Measurements from ENCODE around the gene FLRT3.
A peak's percentile ranks its signal among the peaks of the same experiment; 100 is the strongest.

Gene FLRT3

GRCh38 chr20:14331646-14332045, 5.8 kb downstream of the FLRT3 start:
- DNase-seq (ENCODE audit: low spot score) (no peak), FAIRE-seq (no peak)

GRCh38 chr20:14319704-14320103, 17.7 kb downstream of the FLRT3 start:
- DNase-seq (ENCODE audit: low spot score) (no peak), FAIRE-seq (no peak)

GRCh38 chr20:14313341-14314020, 23.9 kb downstream of the FLRT3 start:
- FAIRE-seq = no peak
- DNase-seq (ENCODE audit: low spot score) = no peak

- FAIRE-seq = no peak
Observed at GRCh38 chr20:14312001-14312400, 25.4 kb downstream of the FLRT3 start.

GRCh38 chr20:14310977-14311627, 26.3 kb downstream of the FLRT3 start:
- FAIRE-seq (no peak), DNase-seq (ENCODE audit: low spot score) (no peak)

More at GRCh38 chr20:14312001-14312400, 25.4 kb downstream of the FLRT3 start:
- DNase-seq (ENCODE audit: low spot score) = no peak

- DNase-seq (ENCODE audit: low spot score) = no peak
- no peak for FAIRE-seq
Observed at GRCh38 chr20:14307956-14308355, 29.5 kb downstream of the FLRT3 start.

- DNase-seq (ENCODE audit: low spot score) (no peak), FAIRE-seq (no peak)
Observed at GRCh38 chr20:14304472-14304871, 32.9 kb downstream of the FLRT3 start.

GRCh38 chr20:14303651-14304050, 33.8 kb downstream of the FLRT3 start:
- FAIRE-seq = no peak

GRCh38 chr20:14303106-14303505, 34.3 kb downstream of the FLRT3 start:
- DNase-seq (ENCODE audit: low spot score) = no peak
- FAIRE-seq = no peak

More at GRCh38 chr20:14303651-14304050, 33.8 kb downstream of the FLRT3 start:
- no peak for DNase-seq (ENCODE audit: low spot score)

- no peak for FAIRE-seq
- no peak for DNase-seq (ENCODE audit: low spot score)
Observed at GRCh38 chr20:14299831-14300230, 37.6 kb downstream of the FLRT3 start.

GRCh38 chr20:14295770-14296309, 41.6 kb downstream of the FLRT3 start:
- DNase-seq (ENCODE audit: low spot score) (no peak), FAIRE-seq (no peak)

GRCh38 chr20:14295238-14295637, 42.2 kb downstream of the FLRT3 start:
- FAIRE-seq (no peak), DNase-seq (ENCODE audit: low spot score) (no peak)

GRCh38 chr20:14291502-14291901, 45.9 kb downstream of the FLRT3 start:
- DNase-seq (ENCODE audit: low spot score) = no peak

GRCh38 chr20:14288341-14289330, 48.8 kb downstream of the FLRT3 start:
- peak; percentile 57 for DNase-seq (ENCODE audit: low spot score)
- peak; percentile 5 for FAIRE-seq

More at GRCh38 chr20:14291502-14291901, 45.9 kb downstream of the FLRT3 start:
- FAIRE-seq = no peak

- FAIRE-seq (no peak), DNase-seq (ENCODE audit: low spot score) (no peak)
Observed at GRCh38 chr20:14284443-14284842, 53.0 kb downstream of the FLRT3 start.

- DNase-seq (ENCODE audit: low spot score) (no peak), FAIRE-seq (no peak)
Observed at GRCh38 chr20:14282140-14282539, 55.3 kb downstream of the FLRT3 start.

Data from urothelium cell line (cell line).